GDM1 (cell line): Measurements from ENCODE around the gene UBXN4.
"Not testable (repeated sequence)": the region's sequence is repeated elsewhere in the genome, so short reads cannot be mapped to it uniquely, and the experiment has no call there.

Experiments
- DNase-seq: peaks from one replicate; lab custom pipeline; 2025; lab: John Stamatoyannopoulos, UW

The UBXN4 gene

GRCh38 chr2:135768863-135769262 is 27.2 kb downstream of the UBXN4 start:
- DNase-seq, result no peak

- no peak for DNase-seq
Observed at GRCh38 chr2:135773319-135773718, 31.7 kb downstream of the UBXN4 start.

GRCh38 chr2:135773917-135774316 is 32.3 kb downstream of the UBXN4 start:
- no peak for DNase-seq

GRCh38 chr2:135775420-135775819 is 33.8 kb downstream of the UBXN4 start:
- DNase-seq, result no peak

GRCh38 chr2:135776367-135776766 is 34.7 kb downstream of the UBXN4 start:
- no peak for DNase-seq

GRCh38 chr2:135782231-135782630 is 40.6 kb downstream of the UBXN4 start:
- DNase-seq, result no peak

GRCh38 chr2:135783439-135783838 is 41.8 kb downstream of the UBXN4 start:
- DNase-seq, result no peak

GRCh38 chr2:135785032-135785431 is 43.4 kb downstream of the UBXN4 start:
- no peak for DNase-seq

GRCh38 chr2:135786823-135787222 is 45.2 kb downstream of the UBXN4 start:
- no peak for DNase-seq

GRCh38 chr2:135790423-135790822 is 48.8 kb downstream of the UBXN4 start:
- DNase-seq, result no peak

GRCh38 chr2:135791418-135792190 is 49.9 kb downstream of the UBXN4 start:
- DNase-seq, result no peak

GRCh38 chr2:135792401-135793150 is 50.9 kb downstream of the UBXN4 start:
- no peak for DNase-seq

- not testable (repeated sequence) for DNase-seq
Observed at GRCh38 chr2:135795641-135796040, 54.0 kb downstream of the UBXN4 start.

- DNase-seq, result no peak
Observed at GRCh38 chr2:135796606-135797005, 55.0 kb downstream of the UBXN4 start.

GRCh38 chr2:135797497-135798274 is 56.0 kb downstream of the UBXN4 start:
- DNase-seq, result peak; percentile 54

GRCh38 chr2:135798275-135798705 is 56.6 kb downstream of the UBXN4 start:
- DNase-seq, result no peak

- DNase-seq, result no peak
Observed at GRCh38 chr2:135798762-135799161, 57.1 kb downstream of the UBXN4 start.

GRCh38 chr2:135799738-135800137 is 58.1 kb downstream of the UBXN4 start:
- no peak for DNase-seq

GRCh38 chr2:135800513-135801460 is 59.1 kb downstream of the UBXN4 start:
- DNase-seq, result no peak

GRCh38 chr2:135802350-135802749 is 60.7 kb downstream of the UBXN4 start:
- DNase-seq, result no peak

GRCh38 chr2:135803278-135803677 is 61.6 kb downstream of the UBXN4 start:
- no peak for DNase-seq
